ENCODE data around the gene MAGEB1.

Gene MAGEB1

GRCh38 chrX:30282527-30282926 lies 35.6 kb downstream of the MAGEB1 start:
- no peak overlapping the region for H3K4me3 ChIP-seq (ENCODE audit: low read depth, low read length)
- TF ChIP-seq CTCF (IDR thresholded peaks at IDR 0.05; ENCODE audit: control insufficient read depth, extremely low read depth, insufficient read depth), result no peak
- DNase-seq (ENCODE audit: low read depth), result no peak

GRCh38 chrX:30283456-30284200 lies 36.7 kb downstream of the MAGEB1 start:
- TF ChIP-seq CTCF (IDR thresholded peaks at IDR 0.05; ENCODE audit: control insufficient read depth, extremely low read depth, insufficient read depth), result no peak
- H3K4me3 ChIP-seq (ENCODE audit: low read depth, low read length), result no peak overlapping the region
- no peak for DNase-seq (ENCODE audit: low read depth)

GRCh38 chrX:30296408-30297254 lies 49.7 kb downstream of the MAGEB1 start:
- no peak overlapping the region for H3K4me3 ChIP-seq (ENCODE audit: low read depth, low read length)
- peak; percentile 62 for DNase-seq (ENCODE audit: low read depth)
- no peak for TF ChIP-seq CTCF (IDR thresholded peaks at IDR 0.05; ENCODE audit: control insufficient read depth, extremely low read depth, insufficient read depth)

GRCh38 chrX:30301208-30301607 lies 54.3 kb downstream of the MAGEB1 start:
- no peak for DNase-seq (ENCODE audit: low read depth)
- no peak for TF ChIP-seq CTCF (IDR thresholded peaks at IDR 0.05; ENCODE audit: control insufficient read depth, extremely low read depth, insufficient read depth)
- no peak overlapping the region for H3K4me3 ChIP-seq (ENCODE audit: low read depth, low read length)
